Sciatic nerve (tissue), 2 donors: ENCODE results near the gene CMTM8. TPM values are rescaled to one million over a fixed set of nuclear protein-coding genes. Genes with fewer than 3 reads are reported as not detected.
A peak's percentile ranks its signal among the peaks of the same experiment; 100 is the strongest.

Source experiments
- ATAC-seq: fragments of 200-7000 bp; cut with Tn5 transposase; one replicate; pipeline ENCODE4 v1.9.1; 2020; ENCODE audit warnings: mild to moderate bottlenecking, moderate library complexity
- DNase-seq: peaks from one replicate; pipeline ENCODE4 v3.0.0-alpha.2; 2020; ENCODE audit warnings: low spot score
- intact Hi-C: fragments of 100-400 bp; cut with DNase I; formaldehyde crosslinking; loops from one replicate; pipeline ENCODE4 v1.14.2; 2022
- total RNA-seq: library from RNA; stranded (reverse); fragmentation: NEBNext Ultra II Directional; extraction: Animal tissue kit (Norgen Biotek cat#: 25700); gene quantifications from one replicate; pipeline ENCODE4 v1.2.1, GENCODE V29; 2021
- donor health status: DM: no; HTN: no; CAD: no.
- donor health status: DM: no; HTN: no; CAD: no.

CMTM8 gene
- total RNA-seq, 1 donor from 2014 or later, result 7.6 TPM

- intact Hi-C loops, result no loop called here
- DNase-seq (no peak), ATAC-seq (no peak)
Observed at GRCh38 chr3:32413845-32414521, 175.5 kb downstream of the CMTM8 start.

DNA sequence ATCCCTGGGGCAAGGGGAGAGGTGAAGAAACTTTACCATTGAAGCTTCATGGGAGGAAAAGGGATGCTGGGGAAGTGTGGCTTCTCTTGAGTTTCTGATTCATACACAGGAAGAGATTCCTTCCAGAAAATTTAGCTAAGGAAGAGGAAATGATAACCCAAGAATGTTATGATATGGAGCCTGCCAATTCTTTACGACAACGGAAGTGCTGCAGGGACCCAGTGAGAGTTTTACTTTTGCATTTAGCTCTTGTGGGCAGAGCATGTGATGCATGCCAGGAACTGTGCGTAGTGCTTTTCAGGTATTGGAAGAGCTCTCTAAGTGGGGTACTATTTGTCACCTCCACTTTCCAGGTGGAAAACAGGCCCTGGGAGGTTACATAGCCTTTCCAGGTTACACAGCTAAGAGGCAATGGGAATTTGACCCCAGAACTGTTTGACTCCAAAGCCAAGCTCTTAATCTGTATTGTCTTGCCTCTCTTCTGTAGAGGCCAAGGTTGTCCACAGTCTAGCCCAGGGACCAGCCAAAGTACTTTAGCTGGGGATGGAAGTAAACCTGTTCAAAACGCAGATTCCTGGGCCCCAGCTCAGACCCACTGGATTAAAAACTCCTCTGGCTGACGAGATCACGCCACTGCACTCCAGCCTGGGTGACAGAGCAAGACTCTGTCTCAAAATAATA, 176.2 kb downstream of the CMTM8 start:
- ATAC-seq, result peak; percentile 75
- intact Hi-C loops, result no loop called here

GRCh38 chr3:32419742-32420125, 181.3 kb downstream of the CMTM8 start:
- DNase-seq, result no peak
- intact Hi-C loops, result no loop called here
- ATAC-seq, result no peak

More for the DNA sequence above, 176.2 kb downstream of the CMTM8 start:
- no peak for DNase-seq

Other genes starting within 250 kb of the CMTM8 start
- gene GPD1L, start 132.1 kb upstream of the CMTM8 start, total RNA-seq, result 36.7 TPM
- gene CMTM7, start 153.2 kb downstream of the CMTM8 start, total RNA-seq, result 19.5 TPM